Brain microvascular endothelial cell (primary cell): ENCODE measurements around the gene UBE2H.
"Not testable (repeated sequence)": the region's sequence is repeated elsewhere in the genome, so short reads cannot be mapped to it uniquely, and the experiment has no call there.

ENCODE experiments used
- DNase-seq: peaks from one replicate; pipeline ENCODE4 v3.0.0-alpha.2; 2020
- H3K27ac ChIP-seq: fragments of 250-450 bp; sonication (Bioruptor Pico); 2 replicates; pipeline ENCODE4 v1.5.1; 2020; ENCODE audit warnings: mild to moderate bottlenecking, moderate library complexity
- H3K27me3 ChIP-seq: fragments of 250-450 bp; sonication (Bioruptor Pico); replicated peaks from 2 replicates; pipeline ENCODE4 v1.5.1; 2020; ENCODE audit warnings: mild to moderate bottlenecking
- H3K36me3 ChIP-seq: fragments of 250-450 bp; sonication (Bioruptor Pico); replicated peaks from 2 replicates; pipeline ENCODE4 v1.5.1; 2020; ENCODE audit warnings: mild to moderate bottlenecking
- H3K4me3 ChIP-seq: 2 replicates; pipeline ENCODE4 v1.5.1; 2011; ENCODE audit warnings: low read depth, mild to moderate bottlenecking, control low read depth, low read length, moderate library complexity
- in situ Hi-C: cut with HindIII; loops from 2 replicates; pipeline ENCODE4 v1.10.0; 2017; ENCODE audit warnings: low sequenced_read_pairs, low pct_ligation_motif_present
- TF ChIP-seq, protein P1 (sequence below): IDR thresholded peaks from 2 replicates; pipeline ENCODE4 v1.5.1; 2011; ENCODE audit warnings: low read depth, mild to moderate bottlenecking, moderate library complexity, low read length, control low read depth, inconsistent platforms; ENCODE audit errors: missing control alignments

UBE2H gene

DNA sequence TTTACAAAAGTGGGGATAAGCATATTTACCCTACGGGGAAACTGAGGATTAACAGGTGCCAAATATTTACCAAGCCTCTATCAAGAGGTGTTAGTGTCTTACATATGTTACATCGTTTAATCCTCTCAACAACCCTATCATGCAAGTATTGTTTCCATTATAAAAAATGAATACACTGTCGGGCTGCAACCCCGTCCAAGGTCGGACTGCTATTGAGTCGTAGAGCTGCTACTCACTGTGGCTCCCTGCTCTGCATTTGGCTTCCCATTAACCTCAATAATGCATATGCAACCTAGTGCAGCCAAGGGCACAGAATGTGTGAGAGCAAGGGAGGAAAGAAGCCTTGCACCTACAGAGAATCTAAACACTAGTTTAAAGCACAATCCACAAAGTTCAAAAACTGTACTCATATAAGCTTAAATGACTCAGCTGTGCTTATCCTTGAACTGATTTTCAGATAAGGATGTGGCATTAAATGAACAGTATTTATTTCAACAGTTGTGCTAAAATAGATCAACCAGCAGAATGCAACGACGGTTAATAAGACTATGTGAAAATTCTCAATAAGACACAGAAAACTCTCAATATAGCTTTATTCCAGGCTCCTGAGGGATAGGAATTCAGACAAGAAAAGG, 49.9 kb downstream of the UBE2H start:
- H3K27ac ChIP-seq = no peak overlapping the region
- TF ChIP-seq, protein P1, sequence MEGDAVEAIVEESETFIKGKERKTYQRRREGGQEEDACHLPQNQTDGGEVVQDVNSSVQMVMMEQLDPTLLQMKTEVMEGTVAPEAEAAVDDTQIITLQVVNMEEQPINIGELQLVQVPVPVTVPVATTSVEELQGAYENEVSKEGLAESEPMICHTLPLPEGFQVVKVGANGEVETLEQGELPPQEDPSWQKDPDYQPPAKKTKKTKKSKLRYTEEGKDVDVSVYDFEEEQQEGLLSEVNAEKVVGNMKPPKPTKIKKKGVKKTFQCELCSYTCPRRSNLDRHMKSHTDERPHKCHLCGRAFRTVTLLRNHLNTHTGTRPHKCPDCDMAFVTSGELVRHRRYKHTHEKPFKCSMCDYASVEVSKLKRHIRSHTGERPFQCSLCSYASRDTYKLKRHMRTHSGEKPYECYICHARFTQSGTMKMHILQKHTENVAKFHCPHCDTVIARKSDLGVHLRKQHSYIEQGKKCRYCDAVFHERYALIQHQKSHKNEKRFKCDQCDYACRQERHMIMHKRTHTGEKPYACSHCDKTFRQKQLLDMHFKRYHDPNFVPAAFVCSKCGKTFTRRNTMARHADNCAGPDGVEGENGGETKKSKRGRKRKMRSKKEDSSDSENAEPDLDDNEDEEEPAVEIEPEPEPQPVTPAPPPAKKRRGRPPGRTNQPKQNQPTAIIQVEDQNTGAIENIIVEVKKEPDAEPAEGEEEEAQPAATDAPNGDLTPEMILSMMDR = no peak
- peaks cover 7% of the 10 kb centered on the region for H3K36me3 ChIP-seq
- in situ Hi-C loops = no loop called here
- no peak overlapping the region for H3K4me3 ChIP-seq
- DNase-seq = no peak
- H3K27me3 ChIP-seq = no peaks in the 10 kb centered on the region

DNA sequence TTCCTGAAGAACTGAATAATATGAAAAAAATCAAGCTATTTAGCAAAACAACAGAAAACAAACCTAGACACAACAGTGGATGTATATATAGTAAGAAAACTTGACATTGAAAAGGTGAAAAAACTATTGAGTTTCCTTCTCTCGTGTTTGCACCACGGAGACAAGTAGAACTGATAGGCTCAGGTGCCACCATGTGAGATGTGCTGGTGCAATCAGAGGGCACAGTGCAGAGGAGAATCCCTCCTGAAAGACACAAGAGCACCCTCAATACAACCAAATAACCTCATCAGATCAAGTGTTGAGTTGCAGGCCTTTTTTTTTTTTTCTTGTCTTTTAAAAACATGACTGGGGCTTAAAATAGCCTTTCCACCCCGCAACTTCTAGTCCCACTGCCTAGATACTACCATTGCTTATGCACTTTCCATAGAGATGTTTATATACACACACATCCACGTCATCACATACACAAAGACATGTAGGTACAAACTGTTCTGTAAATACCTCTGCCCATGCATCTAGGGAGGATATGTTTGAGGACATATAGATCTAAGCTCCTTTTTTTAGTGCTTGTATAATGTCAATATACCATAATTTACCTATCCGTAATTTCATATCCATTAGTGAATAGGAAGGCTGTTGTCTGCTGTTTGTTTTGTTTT, 54.1 kb downstream of the UBE2H start:
- Histone ChIP-seq H3K27ac (no peak overlapping the region), H3K4me3 (no peak overlapping the region), H3K27me3 (no peaks in the 10 kb centered on the region), H3K36me3 (peaks cover 4% of the 10 kb centered on the region)
- DNase-seq = no peak
- TF ChIP-seq, protein P1 = no peak
- in situ Hi-C loops = no loop called here

DNA sequence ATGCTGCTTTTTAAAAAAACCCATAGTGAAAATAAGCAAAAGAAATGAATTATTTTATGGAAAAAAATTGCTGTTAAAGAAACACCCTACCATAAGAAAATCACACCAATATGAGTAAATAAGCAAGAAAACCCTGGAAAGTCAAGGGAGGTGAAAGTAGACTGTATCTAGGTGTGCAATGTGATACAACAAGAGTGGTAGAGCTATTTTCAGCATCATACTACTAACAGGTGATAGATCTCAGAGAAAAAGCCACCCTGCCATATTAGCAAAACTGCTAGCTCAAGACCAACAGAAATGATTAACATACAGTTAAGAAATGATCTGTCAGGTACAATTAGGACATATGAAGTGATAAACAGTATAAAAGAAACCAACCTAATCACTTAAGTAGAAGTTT, 54.8 kb downstream of the UBE2H start:
- no peak overlapping the region for H3K4me3 ChIP-seq
- DNase-seq = no peak
- H3K27ac ChIP-seq = no peak overlapping the region
- peaks cover 4% of the 10 kb centered on the region for H3K36me3 ChIP-seq
- in situ Hi-C loops = no loop called here
- TF ChIP-seq, protein P1 = no peak
- no peaks in the 10 kb centered on the region for H3K27me3 ChIP-seq

DNA sequence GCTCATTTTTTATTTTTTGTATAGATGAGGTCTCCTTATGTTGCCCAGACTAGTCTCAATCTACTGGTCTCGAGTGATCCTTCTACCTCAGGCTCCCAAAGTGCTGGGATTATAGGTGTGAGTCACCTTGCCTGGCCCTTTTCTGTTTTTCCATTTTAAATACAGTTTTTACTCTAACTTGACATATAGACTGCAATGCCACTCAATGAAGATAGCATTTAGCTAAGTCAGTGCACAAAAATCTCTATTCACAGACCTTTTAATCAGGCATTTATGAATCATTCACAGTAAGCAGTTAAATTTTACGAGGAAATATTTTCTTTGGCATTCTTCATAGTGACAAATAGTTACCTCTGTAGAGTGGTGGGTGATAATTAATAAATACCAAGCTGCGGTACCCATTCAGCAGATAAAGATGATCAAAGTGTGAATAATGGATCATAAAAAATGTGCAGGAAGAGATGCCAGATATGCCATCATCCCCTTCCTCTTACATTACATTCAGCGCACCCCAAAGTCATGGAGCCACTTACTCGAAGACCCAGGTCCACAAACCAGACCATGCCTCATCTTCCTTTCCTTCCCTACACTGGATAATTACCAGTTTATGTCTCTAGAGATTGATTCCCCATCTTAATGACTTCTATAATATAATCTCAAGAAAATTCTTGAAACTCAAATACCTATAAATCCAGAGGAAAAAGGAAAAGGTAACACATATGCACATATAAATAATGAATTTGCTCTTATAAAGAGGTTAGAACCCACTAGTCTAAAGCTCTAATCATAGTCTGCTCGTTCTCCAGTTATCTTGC, 56.0 kb downstream of the UBE2H start:
- no peak overlapping the region for H3K27ac ChIP-seq
- H3K27me3 ChIP-seq = no peaks in the 10 kb centered on the region
- H3K4me3 ChIP-seq = no peak overlapping the region
- TF ChIP-seq, protein P1 = no peak
- peaks cover 4% of the 10 kb centered on the region for H3K36me3 ChIP-seq
- no peak for DNase-seq
- in situ Hi-C loops = no loop called here

DNA sequence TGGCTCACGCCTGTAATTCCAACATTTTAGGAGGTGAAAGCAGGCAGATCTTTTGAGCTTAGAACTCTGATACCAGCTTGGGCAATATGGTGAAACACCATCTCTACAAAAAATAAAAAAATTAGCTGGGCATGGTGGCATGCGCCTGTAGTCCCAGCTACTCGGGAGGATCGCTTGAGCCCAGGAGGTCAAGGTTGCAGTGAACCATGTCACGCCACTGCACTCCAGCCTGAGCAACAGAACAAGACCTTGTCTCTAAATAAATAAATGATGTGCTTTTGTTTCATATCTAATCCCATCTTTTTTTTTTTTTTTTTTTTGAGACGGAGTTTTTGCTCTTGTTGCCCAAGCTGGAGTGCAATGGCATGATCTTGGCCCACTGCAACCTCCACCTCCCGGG, 58.6 kb downstream of the UBE2H start:
- H3K27ac ChIP-seq, H3K36me3 ChIP-seq, H3K4me3 ChIP-seq, H3K27me3 ChIP-seq, in situ Hi-C loops, DNase-seq: not testable (repeated sequence)

DNA sequence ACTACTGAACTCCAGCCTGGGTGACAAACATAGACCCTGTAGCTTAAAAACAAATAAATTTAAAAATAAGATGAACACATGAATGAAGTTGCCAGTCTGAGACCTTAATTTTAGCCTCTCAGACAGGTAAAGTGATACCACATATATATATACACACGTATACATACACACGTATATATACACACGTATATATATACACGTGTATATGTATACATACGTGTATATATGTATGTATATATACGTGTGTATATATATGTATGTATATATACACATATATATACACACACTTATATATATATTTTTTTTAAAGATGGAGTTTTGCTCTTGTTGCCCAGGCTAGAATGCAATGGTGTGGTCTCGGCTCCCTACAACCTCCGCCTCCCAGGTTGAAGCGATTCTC, 62.7 kb downstream of the UBE2H start:
- in situ Hi-C loops = no loop called here
- TF ChIP-seq, protein P1 = no peak
- DNase-seq = no peak
- Histone ChIP-seq H3K27me3 (no peaks in the 10 kb centered on the region), H3K27ac (no peak overlapping the region), H3K4me3 (no peak overlapping the region), H3K36me3 (peaks cover 5% of the 10 kb centered on the region)
